ENCODE results near the gene C18orf54.

GRCh38 chr18:54378057-54378456, 20.4 kb downstream of the C18orf54 start:
- TF ChIP-seq, protein P1, sequence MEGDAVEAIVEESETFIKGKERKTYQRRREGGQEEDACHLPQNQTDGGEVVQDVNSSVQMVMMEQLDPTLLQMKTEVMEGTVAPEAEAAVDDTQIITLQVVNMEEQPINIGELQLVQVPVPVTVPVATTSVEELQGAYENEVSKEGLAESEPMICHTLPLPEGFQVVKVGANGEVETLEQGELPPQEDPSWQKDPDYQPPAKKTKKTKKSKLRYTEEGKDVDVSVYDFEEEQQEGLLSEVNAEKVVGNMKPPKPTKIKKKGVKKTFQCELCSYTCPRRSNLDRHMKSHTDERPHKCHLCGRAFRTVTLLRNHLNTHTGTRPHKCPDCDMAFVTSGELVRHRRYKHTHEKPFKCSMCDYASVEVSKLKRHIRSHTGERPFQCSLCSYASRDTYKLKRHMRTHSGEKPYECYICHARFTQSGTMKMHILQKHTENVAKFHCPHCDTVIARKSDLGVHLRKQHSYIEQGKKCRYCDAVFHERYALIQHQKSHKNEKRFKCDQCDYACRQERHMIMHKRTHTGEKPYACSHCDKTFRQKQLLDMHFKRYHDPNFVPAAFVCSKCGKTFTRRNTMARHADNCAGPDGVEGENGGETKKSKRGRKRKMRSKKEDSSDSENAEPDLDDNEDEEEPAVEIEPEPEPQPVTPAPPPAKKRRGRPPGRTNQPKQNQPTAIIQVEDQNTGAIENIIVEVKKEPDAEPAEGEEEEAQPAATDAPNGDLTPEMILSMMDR (IDR thresholded peaks at IDR 0.05 in 8 of 11, conservative IDR thresholded peaks at IDR 0.05 in 3 of 11): no peak
- TF ChIP-seq POLR2A (IDR thresholded peaks at IDR 0.05): no peak
